Hepatocyte (in vitro differentiated cells): ENCODE measurements around the gene P4HB.

Source experiments
- EZH2 ChIP-seq: fragments of 200-600 bp; sonication (generic); IDR thresholded peaks from 2 replicates; pipeline ENCODE4 v1.6.1; 2016; ENCODE audit warnings: antibody characterized with exemption, mild to moderate bottlenecking, borderline replicate concordance
- EZH2phosphoT487 ChIP-seq: fragments of 200-600 bp; sonication (generic); IDR thresholded peaks from one replicate; pipeline ENCODE4 v1.6.1; 2018; ENCODE audit warnings: antibody characterized with exemption, mild to moderate bottlenecking, low read depth, moderate library complexity; ENCODE audit not compliant: unreplicated experiment, severe bottlenecking
- TF ChIP-seq, protein P1 (sequence below): fragments of 200-600 bp; sonication (generic); IDR thresholded peaks from 2 replicates; pipeline ENCODE4 v1.5.1; 2016; ENCODE audit warnings: antibody characterized with exemption, mild to moderate bottlenecking; ENCODE audit not compliant: poor library complexity

DNA sequence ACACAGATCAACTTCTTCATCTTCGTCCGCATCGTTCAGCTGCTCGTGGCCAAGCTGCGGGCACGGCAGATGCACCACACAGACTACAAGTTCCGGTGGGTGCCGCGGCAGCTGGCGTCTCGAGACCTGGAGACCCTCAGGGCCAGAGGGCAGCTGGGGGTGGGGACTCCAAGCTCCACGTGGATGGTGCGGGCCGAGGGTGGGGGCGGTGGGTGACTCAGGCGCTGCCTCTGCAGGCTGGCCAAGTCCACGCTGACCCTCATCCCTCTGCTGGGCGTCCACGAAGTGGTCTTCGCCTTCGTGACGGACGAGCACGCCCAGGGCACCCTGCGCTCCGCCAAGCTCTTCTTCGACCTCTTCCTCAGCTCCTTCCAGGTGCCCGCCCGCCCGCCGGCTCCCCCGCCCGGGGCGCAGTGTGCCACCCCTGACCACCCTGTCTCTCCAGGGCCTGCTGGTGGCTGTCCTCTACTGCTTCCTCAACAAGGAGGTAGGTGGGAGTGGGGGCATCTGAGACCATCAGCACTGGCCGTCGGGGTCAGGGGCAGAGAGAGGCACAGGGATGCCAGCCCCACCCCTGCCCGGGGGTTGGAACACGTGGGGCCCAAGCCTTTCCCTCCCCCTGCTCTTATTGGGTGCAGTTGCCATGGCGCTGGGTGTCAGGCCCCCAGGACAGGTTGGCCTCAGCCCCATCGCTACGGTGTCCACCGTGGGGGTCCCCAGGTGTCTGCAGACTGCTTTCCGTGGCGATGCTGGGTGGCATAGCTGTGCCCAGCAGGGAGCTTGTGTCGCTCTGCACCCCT, 47.6 kb downstream of the P4HB start:
- TF ChIP-seq, protein P1, sequence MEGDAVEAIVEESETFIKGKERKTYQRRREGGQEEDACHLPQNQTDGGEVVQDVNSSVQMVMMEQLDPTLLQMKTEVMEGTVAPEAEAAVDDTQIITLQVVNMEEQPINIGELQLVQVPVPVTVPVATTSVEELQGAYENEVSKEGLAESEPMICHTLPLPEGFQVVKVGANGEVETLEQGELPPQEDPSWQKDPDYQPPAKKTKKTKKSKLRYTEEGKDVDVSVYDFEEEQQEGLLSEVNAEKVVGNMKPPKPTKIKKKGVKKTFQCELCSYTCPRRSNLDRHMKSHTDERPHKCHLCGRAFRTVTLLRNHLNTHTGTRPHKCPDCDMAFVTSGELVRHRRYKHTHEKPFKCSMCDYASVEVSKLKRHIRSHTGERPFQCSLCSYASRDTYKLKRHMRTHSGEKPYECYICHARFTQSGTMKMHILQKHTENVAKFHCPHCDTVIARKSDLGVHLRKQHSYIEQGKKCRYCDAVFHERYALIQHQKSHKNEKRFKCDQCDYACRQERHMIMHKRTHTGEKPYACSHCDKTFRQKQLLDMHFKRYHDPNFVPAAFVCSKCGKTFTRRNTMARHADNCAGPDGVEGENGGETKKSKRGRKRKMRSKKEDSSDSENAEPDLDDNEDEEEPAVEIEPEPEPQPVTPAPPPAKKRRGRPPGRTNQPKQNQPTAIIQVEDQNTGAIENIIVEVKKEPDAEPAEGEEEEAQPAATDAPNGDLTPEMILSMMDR, result no peak
- no peak for TF ChIP-seq EZH2phosphoT487
- no peak for TF ChIP-seq EZH2
